Heart right ventricle (tissue), 16 donors: ENCODE results near the gene CIAO2B. TPM values are rescaled to one million over a fixed set of nuclear protein-coding genes. Genes with fewer than 3 reads are reported as not detected.
A peak's percentile ranks its signal among the peaks of the same experiment; 100 is the strongest.

ENCODE experiments used
- ATAC-seq, 8 donors: fragments of 200-7000 bp; cut with Tn5 transposase; one replicate each; pipeline ENCODE4 v1.9.1; 2020; ENCODE audit warnings: mild to moderate bottlenecking in 8 of 8, moderate library complexity in 8 of 8, moderate number of reproducible peaks in 1 of 8
- DNase-seq, 2 donors: peaks; one replicate each; pipeline ENCODE4 v3.0.0-alpha.2; 2020
- H3K27ac ChIP-seq, 10 donors: fragments of 200-600 bp; sonication (generic) in 2 of 10; one replicate each; pipeline versions ENCODE4 v1.5.0 to v1.8.0; 2020 to 2022; ENCODE audit warnings: mild to moderate bottlenecking in 3 of 10
- H3K27me3 ChIP-seq, 7 donors: fragments of 200-600 bp; one replicate each; pipeline ENCODE4 v1.8.0; 2021 to 2022; ENCODE audit warnings: mild to moderate bottlenecking in 2 of 7
- H3K36me3 ChIP-seq, 9 donors: fragments of 200-600 bp; sonication (generic) in 1 of 9; one replicate each; pipeline versions ENCODE4 v1.5.0 to v1.8.0; 2020 to 2022; ENCODE audit warnings: mild to moderate bottlenecking in 2 of 9
- H3K4me1 ChIP-seq, 9 donors: fragments of 200-600 bp; sonication (generic) in 1 of 9; one replicate each; pipeline versions ENCODE4 v1.5.0 to v1.8.0; 2020 to 2022; ENCODE audit warnings: mild to moderate bottlenecking in 4 of 9
- H3K4me3 ChIP-seq, 10 donors: fragments of 200-600 bp; sonication (generic) in 2 of 10; one replicate each; pipeline versions ENCODE4 v1.5.0 to v1.8.0; 2020 to 2022; ENCODE audit warnings: mild to moderate bottlenecking in 7 of 10, moderate library complexity in 2 of 10
- H3K9me3 ChIP-seq, 11 donors: fragments of 200-600 bp in 10 of 11; sonication (generic) in 2 of 11; one replicate each; pipeline versions ENCODE4 v1.5.0 to v1.8.0; 2013 to 2022; ENCODE audit warnings: mild to moderate bottlenecking in 2 of 11, control low read depth in 1 of 11, moderate library complexity in 1 of 11
- CTCF ChIP-seq, 9 donors: fragments of 200-600 bp; sonication (generic) in 2 of 9; IDR thresholded peaks; one replicate each; pipeline versions ENCODE4 v1.5.0 to v1.8.0; 2021 to 2022; ENCODE audit warnings: antibody characterized with exemption in 9 of 9, mild to moderate bottlenecking in 5 of 9, moderate library complexity in 1 of 9
- WGBS, 2 donors: extraction: QIAGEN DNeasy Blood & Tissue Kit; methylation state at CpG; one replicate each; pipeline ENCODE4 v1.1.7; 2013; ENCODE audit warnings: inconsistent platforms in 1 of 2; 5-methylcytosine and 5-hydroxymethylcytosine counted together
- intact Hi-C, 10 donors: fragments of 100-400 bp; cut with DNase I; formaldehyde crosslinking; loops; one replicate each; pipeline versions ENCODE4 v1.11.1 to v1.14.2; 2022
- polyA plus RNA-seq, 2 donors: library from polyadenylated mRNA; stranded (reverse); fragments of 200-250 nt; gene quantifications; one replicate each; pipeline ENCODE4 v1.2.3, GENCODE V29; 2013
- total RNA-seq, 10 donors: library from RNA; stranded (reverse); fragmentation: NEBNext Ultra II Directional in 3 of 10; extraction: Animal tissue kit (Norgen Biotek cat#: 25700) in 3 of 10; gene quantifications; one replicate each; pipeline versions ENCODE4 v1.2.1 to v1.2.4, GENCODE V29; 2021 to 2023
- donor health status: Arrhythmogenic right ventricular cardiomyopathy.
- donor health status: ischemic (EF 13 %, LVEDD 7.1; RV severe dilation, severe dysfunction).
- donor health status: healthy with polysubstance abuse.
- donor health status: DM: no; HTN: yes; CAD: no.
- donor health status: DM: no; HTN: no; CAD: no.
- donor health status: ischemic (EF 25% LVEDD 6.9; RV normal size, moderate dysfunction).
- donor health status: ischemic (EF 25% LVEDD 5.7; RV mildly dilated, moderate dysfunction).
- donor health status: healthy.
- donor health status: DM: yes; HTN: yes; CAD: no.
- donor health status: Ischemic cardiomyopathy.
- donor health status: ischemic (EF 35%, LVEDD 5.7; RV mildly dilated, moderate dysfunction).
- donor health status: nonischemic (EF 11% LVEDD 7.7; RV severe dilation, severe dysfunction).
- donor health status: DM: yes; HTN: yes; CAD: no.
- donor health status: PGD.
- donor health status: ischemic (EF 29% LVEDD 5.4; RV normal size, mild dysfunction).
- donor health status: nonischemic (EF 23%, LVEDD 6.1; RV moderate dilation, normal function).

Gene CIAO2B
- total and polyA plus RNA-seq, 12 donors, result 103 to 743 (median 115) TPM

DNA sequence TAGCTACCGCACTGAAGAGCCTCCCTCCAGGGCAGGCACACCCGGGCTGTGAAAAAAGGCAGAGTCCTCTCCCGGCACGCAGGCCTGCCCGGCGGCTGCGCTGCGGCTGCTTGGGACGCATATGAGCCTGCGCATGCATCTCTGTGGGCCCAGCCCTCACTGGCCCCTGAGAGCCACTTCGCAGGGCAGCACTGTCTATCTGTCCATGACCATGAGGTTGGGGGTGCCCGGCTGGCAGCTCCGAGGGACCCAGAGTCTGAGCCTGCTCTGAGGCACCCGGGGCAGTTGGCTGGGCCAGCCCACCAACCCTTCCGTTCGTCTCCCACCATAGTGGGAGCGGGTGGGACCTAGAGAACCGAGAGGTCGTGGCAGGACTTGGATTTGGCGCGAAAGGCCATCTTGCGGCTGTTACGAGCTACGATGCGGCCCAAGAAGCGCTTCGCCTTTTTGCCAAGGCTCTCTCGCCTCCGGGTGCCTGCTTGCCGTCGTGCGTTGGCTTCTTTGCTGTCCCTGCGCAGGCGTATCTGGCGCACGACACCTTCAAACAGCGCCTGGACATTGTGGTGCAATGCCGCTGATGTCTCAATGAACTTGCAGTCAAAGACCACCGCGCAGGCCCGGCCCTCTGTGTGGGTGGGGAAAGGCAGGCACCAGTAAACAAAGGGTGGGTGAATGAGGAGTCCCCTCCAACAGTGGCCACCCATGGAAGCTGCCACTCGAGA lies 12.3 kb downstream of the CIAO2B start:
- Histone ChIP-seq H3K36me3 (peaks cover 0 to 14% (median 0%) of the 10 kb centered on the region in 9 donors), H3K4me1 (peaks cover 8 to 77% (median 29%) of the 10 kb centered on the region in 9 donors), H3K27me3 (peaks cover 0 to 63% (median 21%) of the 10 kb centered on the region in 7 donors), H3K9me3 (no peaks in the 10 kb centered on the region), H3K27ac (peak overlapping the region; percentile 77 to 97 (median 90)), H3K4me3 (peak overlapping the region in 8 of 10 donors; percentile 56 to 79 (median 69))
- no peak for DNase-seq
- WGBS, 2 donors, result 54% methylated on average over 42 of the region's 42 CpGs
- no peak for TF ChIP-seq CTCF (IDR thresholded peaks at IDR 0.05)
- intact Hi-C loops, result loop anchor here in 1 of 10 donors (1.0 kb wide), 1 partner anchor 16 kb away; no protein-coding TSS in a partner anchor
- peak in 1 of 8 donors; percentile 1 for ATAC-seq

DNA sequence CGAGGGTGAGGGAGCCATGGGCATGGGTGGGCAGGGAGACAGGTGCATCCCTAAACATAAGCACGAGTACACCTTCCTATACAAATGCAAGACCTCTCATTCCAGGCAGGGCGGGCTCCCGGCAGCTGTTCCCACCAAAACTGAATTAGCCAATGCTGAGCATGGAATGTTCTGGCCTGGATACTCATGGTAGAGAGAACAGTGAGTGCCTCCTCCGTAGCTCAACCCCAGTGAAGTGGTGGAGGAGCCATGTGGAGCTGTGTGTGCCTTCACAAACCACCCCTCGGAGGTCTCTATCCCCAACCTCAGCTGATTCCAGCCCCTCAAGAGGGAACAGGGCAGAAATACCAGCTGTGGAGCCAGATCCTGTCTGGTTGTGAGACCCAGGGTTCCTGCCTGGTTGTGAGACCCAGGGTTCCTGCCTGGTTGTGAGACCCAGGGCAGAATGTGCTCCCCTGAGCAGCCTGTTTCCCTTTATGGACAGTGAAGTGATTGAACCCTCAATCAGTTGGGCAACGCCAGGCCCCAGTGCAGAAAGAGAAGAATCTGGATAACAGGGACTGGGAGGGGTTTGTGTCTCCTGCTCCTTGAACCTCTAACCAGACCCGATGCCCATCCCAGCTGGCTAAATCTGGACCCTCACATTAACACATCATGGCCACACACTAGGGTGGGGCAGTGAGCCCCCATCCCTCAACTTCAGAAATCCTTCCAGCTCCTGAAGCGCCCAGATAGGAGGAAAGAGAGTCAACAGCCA lies 13.1 kb downstream of the CIAO2B start:
- no peak for TF ChIP-seq CTCF (IDR thresholded peaks at IDR 0.05)
- intact Hi-C loops, result loop anchor here in 1 of 10 donors (1.0 kb wide), 1 partner anchor 15 kb away; no protein-coding TSS in a partner anchor
- Histone ChIP-seq H3K36me3 (peaks cover 0 to 14% (median 0%) of the 10 kb centered on the region in 9 donors), H3K4me1 (peaks cover 8 to 70% (median 24%) of the 10 kb centered on the region in 9 donors), H3K27ac (peak overlapping the region; percentile 77 to 97 (median 90)), H3K4me3 (peak overlapping the region in 2 of 10 donors; percentile 71 to 73), H3K9me3 (no peaks in the 10 kb centered on the region), H3K27me3 (peaks cover 0 to 58% (median 21%) of the 10 kb centered on the region in 7 donors)
- 48 to 56% methylated on average over 9 of the region's 9 CpGs for WGBS, 2 donors
- DNase-seq (no peak), ATAC-seq (peak in 3 of 8 donors; percentile 2 to 72 (median 11))

DNA sequence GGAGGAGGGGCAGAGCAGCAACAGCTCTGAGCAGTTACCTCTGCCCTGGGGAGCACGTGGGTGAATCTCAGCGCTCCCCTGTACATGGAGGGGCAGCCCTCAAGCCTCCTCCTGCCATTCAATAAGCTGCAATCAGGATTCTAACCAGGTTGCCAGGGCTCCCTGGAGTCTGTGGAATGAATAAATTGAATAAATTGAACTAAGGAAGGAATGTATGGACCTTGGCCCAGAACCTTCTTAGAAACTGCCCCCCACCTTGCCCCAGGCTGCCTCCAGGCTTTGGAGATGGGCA lies 14.0 kb downstream of the CIAO2B start:
- peak in 3 of 8 donors; percentile 0 to 21 (median 2) for ATAC-seq
- H3K27me3 ChIP-seq, result peaks cover 0 to 49% (median 21%) of the 10 kb centered on the region in 7 donors
- H3K36me3 ChIP-seq, result peaks cover 0 to 14% (median 0%) of the 10 kb centered on the region in 9 donors
- peak overlapping the region; percentile 44 to 97 (median 84) for H3K27ac ChIP-seq
- WGBS, 2 donors, result 26 to 56% methylated on average over 2 of the region's 2 CpGs
- intact Hi-C loops, result no loop called here
- H3K9me3 ChIP-seq, result no peaks in the 10 kb centered on the region
- no peak for TF ChIP-seq CTCF (IDR thresholded peaks at IDR 0.05)
- peaks cover 7 to 61% (median 24%) of the 10 kb centered on the region in 9 donors for H3K4me1 ChIP-seq
- no peak overlapping the region for H3K4me3 ChIP-seq
- DNase-seq, result no peak

- Histone ChIP-seq H3K4me1 (peaks cover 5 to 59% (median 24%) of the 10 kb centered on the region in 9 donors), H3K36me3 (peaks cover 0 to 14% (median 0%) of the 10 kb centered on the region in 9 donors), H3K4me3 (no peak overlapping the region), H3K27ac (peak overlapping the region; percentile 44 to 97 (median 84)), H3K27me3 (peaks cover 0 to 44% (median 21%) of the 10 kb centered on the region in 7 donors), H3K9me3 (no peaks in the 10 kb centered on the region)
- no peak for TF ChIP-seq CTCF (IDR thresholded peaks at IDR 0.05)
- intact Hi-C loops, result no loop called here
- WGBS, 2 donors, result 43 to 49% methylated on average over 5 of the region's 5 CpGs
- ATAC-seq (peak in 5 of 8 donors; percentile 5 to 19 (median 7)), DNase-seq (no peak)
Observed at GRCh38 chr16:66919569-66920298, 14.5 kb downstream of the CIAO2B start.
